Smooth muscle cell (in vitro differentiated cells): ENCODE data around the gene CAMK2G. TPM values are rescaled to one million over a fixed set of nuclear protein-coding genes. Genes with fewer than 3 reads are reported as not detected.
"Not testable (repeated sequence)": the region's sequence is repeated elsewhere in the genome, so short reads cannot be mapped to it uniquely, and the experiment has no call there.

Source experiments
- DNase-seq: peaks from one replicate; lab custom pipeline; 2025; ENCODE audit not compliant: unreplicated experiment; lab: John Stamatoyannopoulos, UW
- H2AFZ ChIP-seq: fragments of 200-600 bp; sonication (generic); 2 replicates; pipeline ENCODE4 v1.6.0; 2016; ENCODE audit warnings: antibody characterized with exemption, low read depth, mild to moderate bottlenecking
- H3F3A ChIP-seq: fragments of 200-600 bp; sonication (generic); 2 replicates; pipeline ENCODE4 v1.6.0; 2017; ENCODE audit warnings: antibody characterized with exemption, low read depth
- H3K27ac ChIP-seq: fragments of 200-600 bp; sonication (generic); 2 replicates; pipeline ENCODE4 v1.5.1; 2016; ENCODE audit warnings: low read depth, mild to moderate bottlenecking
- H3K27me3 ChIP-seq: fragments of 200-600 bp; sonication (generic); 2 replicates; pipeline ENCODE4 v1.6.1; 2016; ENCODE audit warnings: low read depth, mild to moderate bottlenecking
- H3K36me3 ChIP-seq: fragments of 200-600 bp; sonication (generic); 2 replicates; pipeline ENCODE4 v1.5.1; 2016; ENCODE audit warnings: low read depth
- H3K4me1 ChIP-seq: fragments of 200-600 bp; sonication (generic); 2 replicates; pipeline ENCODE4 v1.5.1; 2016; ENCODE audit warnings: low read depth
- H3K4me2 ChIP-seq: fragments of 200-600 bp; sonication (generic); 2 replicates; pipeline ENCODE4 v1.6.0; 2016; ENCODE audit warnings: mild to moderate bottlenecking
- H3K4me3 ChIP-seq: fragments of 200-600 bp; sonication (generic); 2 replicates; pipeline ENCODE4 v1.5.1; 2016; ENCODE audit warnings: mild to moderate bottlenecking
- H3K79me2 ChIP-seq: fragments of 200-600 bp; sonication (generic); 2 replicates; pipeline ENCODE4 v1.6.0; 2016; ENCODE audit warnings: low read depth, mild to moderate bottlenecking
- H3K9ac ChIP-seq: fragments of 200-600 bp; sonication (generic); 2 replicates; pipeline ENCODE4 v1.6.0; 2016; ENCODE audit warnings: low read depth
- H3K9me3 ChIP-seq: fragments of 200-600 bp; sonication (generic); replicated peaks from 2 replicates; pipeline ENCODE4 v1.5.1; 2016; ENCODE audit warnings: low read depth
- H4K20me1 ChIP-seq: fragments of 200-600 bp; sonication (generic); 2 replicates; pipeline ENCODE4 v1.6.0; 2016; ENCODE audit warnings: low read depth
- WGBS: methylation state at CpG from one replicate; pipeline ENCODE4 v1.1.7; 2016; ENCODE audit warnings: low lambda C conversion rate; 5-methylcytosine and 5-hydroxymethylcytosine counted together
- polyA plus RNA-seq: library from polyadenylated mRNA; unstranded; fragments of >200 nt; fragmentation: Nextera tagmentation; extraction: Ambion mirVana; gene quantifications from 2 replicates; pipeline ENCODE4 v1.2.1, GENCODE V29; 2016
- total RNA-seq: library from RNA; depleted of rRNA; stranded (reverse); fragments of >200 nt; gene quantifications from 2 replicates; pipeline ENCODE4 v1.2.3, GENCODE V29; 2014
- TF ChIP-seq, protein P1 (sequence below): fragments of 200-600 bp; sonication (generic); IDR thresholded peaks from 2 replicates; pipeline ENCODE4 v1.5.1; 2017; ENCODE audit warnings: borderline replicate concordance, mild to moderate bottlenecking, antibody characterized with exemption; ENCODE audit not compliant: insufficient read depth, poor library complexity, severe bottlenecking

Gene CAMK2G
- total and polyA plus RNA-seq, 2 experiments from 2014 or later: 2.2 to 10.8 TPM

GRCh38 chr10:73795491-73795890 lies 78.9 kb downstream of the CAMK2G start:
- not testable (repeated sequence) for H3K4me1 ChIP-seq, H3K27me3 ChIP-seq, H3K79me2 ChIP-seq, H3K4me2 ChIP-seq, H3K9ac ChIP-seq, H3F3A ChIP-seq, H3K4me3 ChIP-seq, H3K27ac ChIP-seq, H3K36me3 ChIP-seq, DNase-seq, H4K20me1 ChIP-seq, H3K9me3 ChIP-seq, H2AFZ ChIP-seq
- 97% methylated on average over 10 of the region's 10 CpGs for WGBS

- H3K36me3 ChIP-seq: peaks cover 6% of the 10 kb centered on the region
- H3K4me3 ChIP-seq: no peak overlapping the region
- H4K20me1 ChIP-seq: peaks cover 15% of the 10 kb centered on the region
- H3K4me2 ChIP-seq: no peak overlapping the region
- H3K9me3 ChIP-seq: no peaks in the 10 kb centered on the region
- TF ChIP-seq, protein P1, sequence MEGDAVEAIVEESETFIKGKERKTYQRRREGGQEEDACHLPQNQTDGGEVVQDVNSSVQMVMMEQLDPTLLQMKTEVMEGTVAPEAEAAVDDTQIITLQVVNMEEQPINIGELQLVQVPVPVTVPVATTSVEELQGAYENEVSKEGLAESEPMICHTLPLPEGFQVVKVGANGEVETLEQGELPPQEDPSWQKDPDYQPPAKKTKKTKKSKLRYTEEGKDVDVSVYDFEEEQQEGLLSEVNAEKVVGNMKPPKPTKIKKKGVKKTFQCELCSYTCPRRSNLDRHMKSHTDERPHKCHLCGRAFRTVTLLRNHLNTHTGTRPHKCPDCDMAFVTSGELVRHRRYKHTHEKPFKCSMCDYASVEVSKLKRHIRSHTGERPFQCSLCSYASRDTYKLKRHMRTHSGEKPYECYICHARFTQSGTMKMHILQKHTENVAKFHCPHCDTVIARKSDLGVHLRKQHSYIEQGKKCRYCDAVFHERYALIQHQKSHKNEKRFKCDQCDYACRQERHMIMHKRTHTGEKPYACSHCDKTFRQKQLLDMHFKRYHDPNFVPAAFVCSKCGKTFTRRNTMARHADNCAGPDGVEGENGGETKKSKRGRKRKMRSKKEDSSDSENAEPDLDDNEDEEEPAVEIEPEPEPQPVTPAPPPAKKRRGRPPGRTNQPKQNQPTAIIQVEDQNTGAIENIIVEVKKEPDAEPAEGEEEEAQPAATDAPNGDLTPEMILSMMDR: no peak
- DNase-seq: no peak
- no peaks in the 10 kb centered on the region for H3K27me3 ChIP-seq
- H3K79me2 ChIP-seq: peaks cover 2% of the 10 kb centered on the region
- no peak overlapping the region for H3K9ac ChIP-seq
- no peak overlapping the region for H2AFZ ChIP-seq
- no peaks in the 10 kb centered on the region for H3F3A ChIP-seq
- H3K27ac ChIP-seq: no peak overlapping the region
- no peaks in the 10 kb centered on the region for H3K4me1 ChIP-seq
- 97% methylated on average over 5 of the region's 5 CpGs for WGBS
These were observed 80.9 kb downstream of the CAMK2G start for GRCh38 chr10:73793456-73793855.

GRCh38 chr10:73791871-73792400 lies 82.4 kb downstream of the CAMK2G start:
- Histone ChIP-seq H3F3A (no peaks in the 10 kb centered on the region), H3K36me3 (peaks cover 6% of the 10 kb centered on the region), H3K4me1 (no peaks in the 10 kb centered on the region), H3K4me3 (no peak overlapping the region), H4K20me1 (peaks cover 30% of the 10 kb centered on the region), H3K9me3 (no peaks in the 10 kb centered on the region), H3K79me2 (peaks cover 18% of the 10 kb centered on the region), H2AFZ (no peak overlapping the region), H3K4me2 (no peak overlapping the region), H3K27ac (no peak overlapping the region), H3K9ac (no peak overlapping the region), H3K27me3 (no peaks in the 10 kb centered on the region)
- DNase-seq: no peak
- 98% methylated on average over 26 of the region's 26 CpGs for WGBS
- TF ChIP-seq, protein P1: no peak

- Histone ChIP-seq H3K4me1 (peaks cover 4% of the 10 kb centered on the region), H3K27me3 (no peaks in the 10 kb centered on the region), H3F3A (no peaks in the 10 kb centered on the region), H3K79me2 (peaks cover 26% of the 10 kb centered on the region), H4K20me1 (peaks cover 39% of the 10 kb centered on the region), H3K4me2 (no peak overlapping the region), H3K9ac (no peak overlapping the region), H3K9me3 (no peaks in the 10 kb centered on the region), H2AFZ (no peak overlapping the region), H3K4me3 (no peak overlapping the region), H3K36me3 (peaks cover 6% of the 10 kb centered on the region), H3K27ac (no peak overlapping the region)
- TF ChIP-seq, protein P1: no peak
- 96% methylated on average over 22 of the region's 22 CpGs for WGBS
- DNase-seq: no peak
These were observed 83.3 kb downstream of the CAMK2G start for GRCh38 chr10:73790886-73791625.
